Stomach (tissue), 4 donors: ENCODE measurements around the gene WIZ.

ENCODE experiments used
- CTCF ChIP-seq, 7 experiments: fragments of 450-650 bp in 4 of 7; fragments of 200-600 bp in 3 of 7; sonication (generic) in 3 of 7; IDR thresholded peaks; one replicate each; pipeline ENCODE4 v1.5.1; 2016 to 2019; ENCODE audit warnings: antibody characterized with exemption in 7 of 7, control low read depth in 2 of 7, mild to moderate bottlenecking in 1 of 7
- EP300 ChIP-seq: sonication (generic); formaldehyde crosslinking; IDR thresholded peaks from one replicate; pipeline ENCODE4 v1.6.1; 2017; ENCODE audit warnings: antibody characterized with exemption

- TF ChIP-seq CTCF (IDR thresholded peaks at IDR 0.05), result no peak
- TF ChIP-seq EP300, result no peak
Observed at GRCh38 chr19:15426485-15427349, 23.0 kb downstream of the WIZ start.
